Large intestine (tissue), 3 donors: ENCODE measurements around the gene PCK1. TPM values are rescaled to one million over a fixed set of nuclear protein-coding genes. Genes with fewer than 3 reads are reported as not detected.

Source experiments
- DNase-seq, 2 donors: peaks; one replicate each; pipeline versions ENCODE4 v3.0.0 to v3.0.0-alpha.2; 2013
- H3K27ac ChIP-seq: one replicate; pipeline ENCODE4 v1.5.1; 2013; ENCODE audit warnings: low read length
- H3K27me3 ChIP-seq: 2 replicates; pipeline ENCODE4 v1.6.1; 2013; ENCODE audit warnings: low read length; ENCODE audit not compliant: control insufficient read depth, insufficient read depth
- H3K36me3 ChIP-seq: 2 replicates; pipeline ENCODE4 v1.6.1; 2013; ENCODE audit warnings: low read length; ENCODE audit not compliant: control insufficient read depth, insufficient read depth
- H3K4me1 ChIP-seq: one replicate; pipeline ENCODE4 v1.6.1; 2013; ENCODE audit warnings: low read length; ENCODE audit not compliant: control insufficient read depth, insufficient read depth
- H3K4me3 ChIP-seq: one replicate; pipeline ENCODE4 v1.5.1; 2013; ENCODE audit warnings: low read length
- H3K9me3 ChIP-seq: one replicate; pipeline ENCODE4 v1.6.1; 2013; ENCODE audit warnings: mild to moderate bottlenecking, low read depth, low read length, moderate library complexity; ENCODE audit not compliant: control insufficient read depth
- WGBS: methylation state at CpG from one replicate; pipeline ENCODE4 v1.1.5; 2013; ENCODE audit warnings: low lambda C conversion rate; ENCODE audit not compliant: insufficient coverage; 5-methylcytosine and 5-hydroxymethylcytosine counted together
- polyA plus RNA-seq: library from polyadenylated mRNA; unstranded; fragments of 120-200 nt; gene quantifications from one replicate; pipeline ENCODE4 v1.2.1, GENCODE V29; 2013

Gene PCK1
- polyA plus RNA-seq, 1 donor: 13.3 TPM

DNA sequence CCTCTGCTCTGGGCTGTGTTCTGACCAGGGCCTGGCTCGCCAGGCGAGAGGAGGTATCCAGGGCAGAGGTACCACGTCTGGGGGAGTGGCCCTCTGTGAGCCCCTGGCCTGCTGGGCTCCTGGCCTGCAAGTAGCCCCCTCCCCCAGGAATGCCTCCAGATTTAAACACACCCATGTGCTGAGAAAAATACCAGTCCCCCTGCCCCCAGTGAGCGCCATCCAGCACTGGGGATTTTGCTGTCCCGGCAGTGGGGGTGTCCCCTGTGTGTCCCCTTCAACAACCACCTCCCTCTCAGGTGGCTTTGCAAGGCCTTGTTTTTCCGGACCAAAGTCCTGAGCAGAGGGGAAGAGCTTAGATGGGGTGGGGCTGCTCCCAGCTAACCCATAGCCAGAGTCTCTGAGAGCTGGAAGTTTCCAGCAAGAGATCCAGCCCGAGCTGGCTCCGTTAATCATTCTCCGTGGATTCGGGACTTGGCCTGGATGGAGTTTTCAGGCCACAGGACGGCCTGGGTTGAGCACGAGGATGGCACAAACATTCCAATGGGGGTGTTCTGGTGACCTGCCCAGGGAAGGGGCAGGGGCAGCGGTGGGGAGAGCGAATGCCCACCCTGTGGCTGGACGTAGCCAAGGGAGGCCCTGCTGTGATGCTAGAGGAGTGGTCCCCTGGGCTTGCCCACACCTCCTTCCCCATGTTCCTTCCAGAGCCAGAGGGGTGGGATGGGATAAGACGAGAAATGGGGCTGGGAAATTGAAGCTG is 29.0 kb downstream of the PCK1 start:
- Histone ChIP-seq H3K4me1 (peaks cover 38% of the 10 kb centered on the region), H3K36me3 (no peaks in the 10 kb centered on the region), H3K27ac (peak overlapping the region; percentile 70), H3K4me3 (no peak overlapping the region), H3K9me3 (peaks cover 5% of the 10 kb centered on the region), H3K27me3 (no peaks in the 10 kb centered on the region)
- DNase-seq: peak; percentile 88 to 94
- no CpG with 5 or more reads among the region's 16 CpGs for WGBS

GRCh38 chr20:57590485-57591288 is 29.8 kb downstream of the PCK1 start:
- no peak overlapping the region for H3K4me3 ChIP-seq
- peaks cover 5% of the 10 kb centered on the region for H3K9me3 ChIP-seq
- no peaks in the 10 kb centered on the region for H3K36me3 ChIP-seq
- whole genome bisulfite sequencing: 100% methylated on average over 1 of the region's 18 CpGs
- no peak for DNase-seq
- peak overlapping the region; percentile 70 for H3K27ac ChIP-seq
- H3K27me3 ChIP-seq: no peaks in the 10 kb centered on the region
- peaks cover 38% of the 10 kb centered on the region for H3K4me1 ChIP-seq

DNA sequence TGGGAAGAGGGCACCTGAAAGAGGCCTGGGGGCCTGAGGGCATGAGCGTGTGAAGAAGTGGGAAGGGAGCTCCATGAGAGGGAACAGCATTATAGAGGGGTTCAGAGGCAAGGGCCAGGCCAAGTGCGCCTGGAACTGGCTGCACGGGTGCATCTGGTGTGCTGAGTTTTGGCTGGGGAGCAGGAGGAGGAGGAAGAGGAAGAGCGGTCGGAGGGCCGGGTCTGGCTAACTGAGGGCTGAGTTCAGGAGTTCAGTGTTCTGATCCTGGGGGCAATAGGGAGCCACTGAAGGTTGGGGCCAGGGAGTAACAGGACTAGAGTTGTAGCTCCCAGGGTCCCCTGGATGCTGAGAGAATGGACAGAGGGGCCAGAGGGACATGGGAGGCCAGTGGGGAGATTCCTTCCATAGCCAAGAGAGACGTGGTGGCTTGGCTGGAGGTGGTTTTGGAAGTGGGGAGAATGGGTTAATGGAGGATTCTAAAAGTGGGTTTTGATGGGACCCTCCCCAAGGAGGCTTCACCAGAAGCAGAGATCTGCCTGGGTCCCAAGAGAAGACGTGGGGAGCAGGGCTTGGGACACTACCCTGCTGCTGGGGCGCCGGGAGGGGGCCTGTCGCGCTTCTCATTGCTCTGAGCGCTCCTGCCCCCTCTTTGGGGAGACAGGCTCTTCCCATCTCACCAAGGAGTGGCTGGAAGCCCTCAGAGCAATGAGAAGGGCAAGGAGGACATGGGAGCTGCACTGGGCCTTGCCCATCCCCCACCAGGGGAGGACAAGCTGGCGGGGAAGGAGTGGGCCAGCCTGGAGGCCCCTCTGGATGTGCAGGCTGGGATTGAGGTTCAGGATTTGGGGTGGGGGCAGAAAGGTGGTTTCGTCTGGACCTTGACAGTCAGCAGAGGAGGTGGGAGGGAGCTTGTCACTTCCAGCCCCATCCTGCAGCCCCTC is 30.6 kb downstream of the PCK1 start:
- Histone ChIP-seq H3K4me3 (no peak overlapping the region), H3K9me3 (peaks cover 5% of the 10 kb centered on the region), H3K4me1 (peaks cover 30% of the 10 kb centered on the region), H3K27ac (no peak overlapping the region), H3K27me3 (no peaks in the 10 kb centered on the region), H3K36me3 (no peaks in the 10 kb centered on the region)
- peak in 1 of 2 donors; percentile 7 for DNase-seq
- WGBS: no CpG with 5 or more reads among the region's 15 CpGs

DNA sequence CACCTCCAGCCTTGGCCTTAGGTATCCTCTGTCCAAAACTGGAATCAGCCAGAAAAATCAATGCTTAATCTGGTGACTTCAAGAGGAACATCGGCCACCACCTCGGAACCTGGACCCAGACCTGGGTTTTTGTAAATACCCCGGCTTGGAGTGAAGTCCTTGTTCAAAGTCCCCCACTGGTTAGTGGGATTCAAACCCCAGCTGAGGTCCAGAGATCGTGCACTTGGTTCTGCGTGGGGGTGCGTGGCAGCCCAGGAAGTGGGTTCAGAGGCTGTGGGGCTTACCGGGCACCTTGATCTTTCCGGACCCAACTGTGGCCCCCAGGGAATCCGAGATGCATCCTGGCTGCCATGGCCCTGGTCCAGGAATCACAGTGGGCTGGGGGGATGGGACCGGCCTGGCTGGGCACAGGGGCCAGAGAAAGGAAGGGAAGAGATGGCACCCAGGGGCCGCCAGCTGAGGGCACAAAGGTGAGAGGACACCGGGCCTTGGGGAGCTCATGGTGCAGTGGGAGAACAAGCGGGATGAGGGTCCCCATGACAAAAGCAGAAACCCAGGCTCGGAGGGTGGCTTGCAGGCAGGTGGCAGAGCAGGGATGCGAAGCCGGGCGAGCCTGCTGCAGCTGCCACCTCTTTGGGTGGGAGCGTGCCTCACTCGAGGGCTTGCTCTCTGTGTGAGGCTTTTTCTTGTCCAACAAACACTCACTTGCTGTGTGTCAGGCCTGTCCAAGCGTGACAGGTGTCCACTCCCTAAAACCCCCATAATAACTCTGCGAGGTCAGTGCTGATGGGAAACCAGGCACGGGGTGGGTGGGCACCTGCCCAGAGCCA is 31.6 kb downstream of the PCK1 start:
- Histone ChIP-seq H3K36me3 (no peaks in the 10 kb centered on the region), H3K27ac (no peak overlapping the region), H3K4me3 (no peak overlapping the region), H3K27me3 (no peaks in the 10 kb centered on the region), H3K9me3 (peaks cover 5% of the 10 kb centered on the region), H3K4me1 (peaks cover 30% of the 10 kb centered on the region)
- no CpG with 5 or more reads among the region's 22 CpGs for WGBS
- DNase-seq: peak in 1 of 2 donors; percentile 3

DNA sequence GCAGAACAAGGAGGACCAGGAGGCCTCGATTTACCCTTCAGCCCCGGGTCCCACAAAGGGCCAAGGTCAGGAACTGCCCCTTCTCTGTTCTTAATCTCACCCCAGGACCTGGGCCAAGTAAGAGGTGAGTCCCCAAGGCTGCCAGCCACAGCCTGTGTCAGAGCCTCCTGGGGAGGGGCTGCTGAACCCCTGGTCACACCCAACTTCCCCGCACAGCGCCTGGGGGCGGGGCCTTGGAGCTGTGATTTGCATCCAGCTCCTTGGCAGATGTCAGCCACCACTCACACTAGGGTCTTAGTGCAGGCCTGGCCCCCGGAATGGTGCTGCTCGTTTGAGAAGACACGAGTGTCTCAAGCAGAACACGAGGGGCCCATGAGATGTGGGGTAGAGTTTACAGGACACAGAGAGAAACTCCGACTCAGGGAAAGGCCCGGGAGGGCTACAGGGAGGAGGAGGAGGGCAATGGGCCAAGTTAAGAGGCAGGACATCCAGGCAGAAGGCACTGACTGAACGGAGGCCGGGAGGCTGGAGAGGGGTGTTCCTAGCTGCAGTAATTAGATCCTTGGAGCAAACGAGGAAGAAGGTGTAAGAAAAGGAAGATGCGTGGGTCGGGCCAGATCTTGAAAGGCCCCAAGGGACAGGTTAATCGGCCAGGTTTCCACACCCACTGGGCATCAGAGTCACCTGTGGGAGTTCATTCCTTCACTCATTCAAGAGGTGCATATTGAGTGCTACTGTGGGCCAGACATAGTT is 32.4 kb downstream of the PCK1 start:
- Histone ChIP-seq H3K27me3 (no peaks in the 10 kb centered on the region), H3K36me3 (no peaks in the 10 kb centered on the region), H3K4me1 (peaks cover 30% of the 10 kb centered on the region), H3K4me3 (no peak overlapping the region), H3K9me3 (no peaks in the 10 kb centered on the region), H3K27ac (no peak overlapping the region)
- DNase-seq: peak in 1 of 2 donors; percentile 12
- WGBS: 52% methylated on average over 4 of the region's 17 CpGs

- Histone ChIP-seq H3K27ac (no peak overlapping the region), H3K27me3 (no peaks in the 10 kb centered on the region), H3K4me1 (peaks cover 28% of the 10 kb centered on the region), H3K36me3 (no peaks in the 10 kb centered on the region), H3K9me3 (no peaks in the 10 kb centered on the region), H3K4me3 (no peak overlapping the region)
- 40% methylated on average over 1 of the region's 27 CpGs for WGBS
- DNase-seq: peak in 1 of 2 donors; percentile 35
Observed at GRCh38 chr20:57594092-57594951, 33.4 kb downstream of the PCK1 start.

GRCh38 chr20:57595041-57596030 is 34.4 kb downstream of the PCK1 start:
- no peak for DNase-seq
- Histone ChIP-seq H3K27me3 (no peaks in the 10 kb centered on the region), H3K27ac (no peak overlapping the region), H3K4me3 (no peak overlapping the region), H3K4me1 (peaks cover 19% of the 10 kb centered on the region), H3K9me3 (no peaks in the 10 kb centered on the region), H3K36me3 (no peaks in the 10 kb centered on the region)
- no CpG with 5 or more reads among the region's 25 CpGs for WGBS

DNA sequence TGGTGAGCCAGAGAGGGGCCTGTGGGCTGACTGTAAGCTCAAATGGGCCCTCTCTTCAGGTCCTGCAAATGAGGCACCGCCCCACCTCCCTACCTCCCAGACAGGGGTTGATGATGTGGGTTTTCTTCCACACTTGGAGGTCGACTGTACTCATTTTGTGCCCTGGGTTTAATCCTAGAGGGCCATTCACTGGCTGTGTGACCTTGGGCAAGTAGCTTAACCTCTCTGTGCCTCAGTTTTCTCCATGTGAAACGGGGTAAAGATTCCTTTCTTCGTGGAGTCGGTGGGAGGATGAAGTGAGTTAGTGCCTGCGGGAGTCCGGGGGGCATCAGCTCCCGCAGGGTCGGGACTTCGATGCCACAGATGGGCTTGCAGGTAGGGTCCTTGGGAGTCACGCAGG is 35.4 kb downstream of the PCK1 start:
- Histone ChIP-seq H3K4me3 (no peak overlapping the region), H3K9me3 (no peaks in the 10 kb centered on the region), H3K27ac (no peak overlapping the region), H3K27me3 (no peaks in the 10 kb centered on the region), H3K36me3 (no peaks in the 10 kb centered on the region), H3K4me1 (peaks cover 11% of the 10 kb centered on the region)
- WGBS: no CpG with 5 or more reads among the region's 11 CpGs
- no peak for DNase-seq
